ENCODE measurements around the gene OR9A2.

- TF ChIP-seq CTCF (IDR thresholded peaks at IDR 0.05): no peak
- TF ChIP-seq POLR2A (IDR thresholded peaks at IDR 0.05; ENCODE audit: low read depth): no peak
- TF ChIP-seq POLR2AphosphoS5 (IDR thresholded peaks at IDR 0.05): no peak
- no peak for TF ChIP-seq EP300 (IDR thresholded peaks at IDR 0.05)
Observed at GRCh38 chr7:143043391-143043790, 16.5 kb upstream of the OR9A2 start.

All from esophagus muscularis mucosa (tissue), 4 donors.